Muscle of leg (tissue), 16 donors: Measurements from ENCODE around the gene GPR61. TPM values are rescaled to one million over a fixed set of nuclear protein-coding genes. Genes with fewer than 3 reads are reported as not detected.
A peak's percentile ranks its signal among the peaks of the same experiment; 100 is the strongest.

ENCODE experiments used
- DNase-seq: peaks from one replicate; pipeline ENCODE4 v3.0.0; 2013
- H3K27ac ChIP-seq: one replicate; pipeline ENCODE4 v1.5.1; 2013; ENCODE audit warnings: mild to moderate bottlenecking, low read length, control low read depth
- H3K27me3 ChIP-seq: one replicate; pipeline ENCODE4 v1.6.1; 2013; ENCODE audit warnings: low read length; ENCODE audit not compliant: control insufficient read depth, insufficient read depth
- H3K36me3 ChIP-seq: one replicate; pipeline ENCODE4 v1.6.1; 2013; ENCODE audit warnings: low read length; ENCODE audit not compliant: control insufficient read depth, insufficient read depth
- H3K4me1 ChIP-seq: one replicate; pipeline ENCODE4 v1.6.1; 2013; ENCODE audit warnings: low read length; ENCODE audit not compliant: control insufficient read depth, insufficient read depth
- H3K4me3 ChIP-seq: one replicate; pipeline ENCODE4 v1.5.1; 2013; ENCODE audit warnings: low read length, control low read depth
- H3K9me3 ChIP-seq: replicated peaks from 2 replicates; pipeline ENCODE4 v1.6.1; 2013; ENCODE audit warnings: low read depth, low read length; ENCODE audit not compliant: control insufficient read depth
- WGBS: methylation state at CpG from one replicate; pipeline ENCODE4 v1.1.5; 2013; ENCODE audit warnings: missing lambda C conversion rate; ENCODE audit not compliant: insufficient coverage; 5-methylcytosine and 5-hydroxymethylcytosine counted together
- long read RNA-seq, 11 donors: transcript quantifications; one replicate each; lab custom pipeline, GENCODE V29; 2026
- polyA plus RNA-seq, 8 donors: library from polyadenylated mRNA; unstranded; fragments of 120-200 nt; gene quantifications; one replicate each; pipeline versions ENCODE4 v1.2.1 to v1.2.3, GENCODE V29; 2013; ENCODE audit warnings: inconsistent platforms in 1 of 8, low replicate concordance in 1 of 8; ENCODE audit not compliant: insufficient read length in 8 of 8, insufficient read depth in 1 of 8
- total RNA-seq: library from RNA; stranded (reverse); fragments of 120-200 nt; gene quantifications from one replicate; pipeline ENCODE4 v1.2.4, GENCODE V29; 2013

GPR61 gene
- total RNA-seq (1.4 TPM), polyA plus RNA-seq (1 to 10 TPM; 1.4 to 2.7 (median 1.7) TPM)
- long read RNA-seq, donor 1 = 0 reads
- long read RNA-seq, donor 2 = 0 reads
- long read RNA-seq, donor 3 = 0 reads
- long read RNA-seq, donor 4, partial matches to known transcripts = 0 of 1 reads
- long read RNA-seq, donor 4, other reads (novel, unspliced or antisense) = 0 of 1 reads
- long read RNA-seq, donor 5 = 0 reads
- long read RNA-seq, donor 6, full-length matches to known transcripts = 2 of 2 reads
- long read RNA-seq, donor 6, partial matches to known transcripts = 0 of 2 reads
- long read RNA-seq, donor 6, other reads (novel, unspliced or antisense) = 0 of 2 reads
- long read RNA-seq, donor 7 = 0 reads
- long read RNA-seq, donor 8 = 0 reads
- long read RNA-seq, donor 9 = 0 reads
- long read RNA-seq, donor 10 = 0 reads
- long read RNA-seq, donor 11 = 0 reads

GRCh38 chr1:109539676-109540075 lies at the start of gene GPR61:
Gene GPR61, plus strand, starts transcription at chr1:109539872. Its CDS starts 3,151 bp downstream, at chr1:109543023.
- DNase-seq = no peak
- WGBS = 35% methylated on average over 7 of the region's 7 CpGs
- H3K27ac ChIP-seq = no peak within 1 kb of the TSS
- no peaks in the 10 kb centered on the region for H3K9me3 ChIP-seq
- H3K4me3 ChIP-seq = no peak within 1 kb of the TSS
- H3K36me3 ChIP-seq = no peaks in the 10 kb centered on the region
- peaks cover 5% of the 10 kb centered on the region for H3K27me3 ChIP-seq
- peaks cover 34% of the 10 kb centered on the region for H3K4me1 ChIP-seq

GRCh38 chr1:109490029-109490933 lies 49.4 kb upstream of the GPR61 start:
- H3K27me3 ChIP-seq = no peaks in the 10 kb centered on the region
- no peak overlapping the region for H3K27ac ChIP-seq
- peak; percentile 79 for DNase-seq
- H3K4me1 ChIP-seq = peaks cover 26% of the 10 kb centered on the region
- peaks cover 68% of the 10 kb centered on the region for H3K36me3 ChIP-seq
- H3K9me3 ChIP-seq = no peaks in the 10 kb centered on the region
- H3K4me3 ChIP-seq = no peak overlapping the region
- 78% methylated on average over 6 of the region's 11 CpGs for WGBS

GRCh38 chr1:109490934-109491302 lies 48.8 kb upstream of the GPR61 start:
- Histone ChIP-seq H3K27me3 (no peaks in the 10 kb centered on the region), H3K4me3 (no peak overlapping the region), H3K36me3 (peaks cover 72% of the 10 kb centered on the region), H3K9me3 (no peaks in the 10 kb centered on the region), H3K4me1 (peaks cover 24% of the 10 kb centered on the region), H3K27ac (no peak overlapping the region)
- no peak for DNase-seq
- whole genome bisulfite sequencing = 75% methylated on average over 5 of the region's 11 CpGs

- Histone ChIP-seq H3K9me3 (no peaks in the 10 kb centered on the region), H3K4me1 (peaks cover 24% of the 10 kb centered on the region), H3K27me3 (no peaks in the 10 kb centered on the region), H3K27ac (no peak overlapping the region), H3K36me3 (peaks cover 73% of the 10 kb centered on the region), H3K4me3 (no peak overlapping the region)
- WGBS = 100% methylated on average over 6 of the region's 8 CpGs
- no peak for DNase-seq
These were observed 48.3 kb upstream of the GPR61 start for GRCh38 chr1:109491372-109491771.

- Histone ChIP-seq H3K27ac (no peak overlapping the region), H3K4me1 (peaks cover 33% of the 10 kb centered on the region), H3K36me3 (peaks cover 72% of the 10 kb centered on the region), H3K9me3 (no peaks in the 10 kb centered on the region), H3K27me3 (no peaks in the 10 kb centered on the region), H3K4me3 (no peak overlapping the region)
- no peak for DNase-seq
- 42% methylated on average over 4 of the region's 4 CpGs for WGBS
These were observed 46.9 kb upstream of the GPR61 start for GRCh38 chr1:109492779-109493178.

- no peak for DNase-seq
- 35% methylated on average over 3 of the region's 4 CpGs for WGBS
- Histone ChIP-seq H3K27me3 (no peaks in the 10 kb centered on the region), H3K36me3 (peaks cover 68% of the 10 kb centered on the region), H3K4me1 (peaks cover 37% of the 10 kb centered on the region), H3K4me3 (no peak overlapping the region), H3K9me3 (no peaks in the 10 kb centered on the region), H3K27ac (peak overlapping the region; percentile 67)
These were observed 46.4 kb upstream of the GPR61 start for GRCh38 chr1:109493227-109493626.

- Histone ChIP-seq H3K27ac (peak within 1 kb of the TSS; percentile 78), H3K27me3 (no peaks in the 10 kb centered on the region), H3K9me3 (no peaks in the 10 kb centered on the region), H3K4me3 (peak within 1 kb of the TSS; percentile 95), H3K36me3 (peaks cover 60% of the 10 kb centered on the region), H3K4me1 (peaks cover 42% of the 10 kb centered on the region)
- peak; percentile 93 for DNase-seq
- under 1% methylated on average over 40 of the region's 44 CpGs for WGBS
These were observed 45.7 kb upstream of the GPR61 start, which contains the start of gene CYB561D1 for GRCh38 chr1:109493805-109494539. Gene CYB561D1, plus strand, starts transcription at chr1:109494094. Its CDS starts 46 bp downstream, at chr1:109494140.

GRCh38 chr1:109495738-109496137 lies 43.9 kb upstream of the GPR61 start:
- no peak overlapping the region for H3K4me3 ChIP-seq
- WGBS = 91% methylated on average over 7 of the region's 7 CpGs
- no peak for DNase-seq
- H3K9me3 ChIP-seq = no peaks in the 10 kb centered on the region
- peaks cover 56% of the 10 kb centered on the region for H3K36me3 ChIP-seq
- no peak overlapping the region for H3K27ac ChIP-seq
- H3K4me1 ChIP-seq = peaks cover 52% of the 10 kb centered on the region
- H3K27me3 ChIP-seq = no peaks in the 10 kb centered on the region

GRCh38 chr1:109497449-109498160 lies 42.1 kb upstream of the GPR61 start:
- Histone ChIP-seq H3K27me3 (no peaks in the 10 kb centered on the region), H3K36me3 (peaks cover 51% of the 10 kb centered on the region), H3K4me3 (no peak overlapping the region), H3K4me1 (peaks cover 56% of the 10 kb centered on the region), H3K9me3 (no peaks in the 10 kb centered on the region), H3K27ac (peak overlapping the region; percentile 60)
- DNase-seq = no peak
- WGBS = 63% methylated on average over 4 of the region's 9 CpGs
